Activated CD4-positive, alpha-beta memory T cell treated with anti-CD3 and anti-CD28 coated beads, Interleukin-2, amount 10 ng/mL, durations not matched to agents 7 days and 5 days (primary cell): ENCODE data around the gene GRK5. TPM values are rescaled to one million over a fixed set of nuclear protein-coding genes. Genes with fewer than 3 reads are reported as not detected.

Experiments used
- CTCF ChIA-PET: fragments of 350-600 bp; sonication (Branson Sonifier 250); formaldehyde crosslinking; loops from one replicate; lab custom pipeline; 2021; ENCODE audit warnings: antibody characterized with exemption, inconsistent platforms; lab: Charles Lee
- POLR2A ChIA-PET: fragments of 350-600 bp; sonication (Branson Sonifier 250); formaldehyde crosslinking; loops from one replicate; lab custom pipeline; 2021; ENCODE audit warnings: antibody characterized with exemption; lab: Charles Lee
- DNase-seq: peaks from one replicate; pipeline ENCODE4 v3.0.0-alpha.2; 2020
- H3K27ac Mint-ChIP-seq: one replicate; pipeline ENCODE4 v1.8.0; 2021; ENCODE audit warnings: mild to moderate bottlenecking, mixed read lengths
- H3K27me3 Mint-ChIP-seq: one replicate; pipeline ENCODE4 v1.8.0; 2021; ENCODE audit warnings: mixed read lengths
- H3K36me3 Mint-ChIP-seq: one replicate; pipeline ENCODE4 v1.8.0; 2021; ENCODE audit warnings: low read depth, mixed read lengths
- H3K4me1 Mint-ChIP-seq: one replicate; pipeline ENCODE4 v1.8.0; 2021; ENCODE audit warnings: mixed read lengths
- H3K4me3 Mint-ChIP-seq: one replicate; pipeline ENCODE4 v1.8.0; 2021; ENCODE audit warnings: mild to moderate bottlenecking, mixed read lengths
- H3K9me3 Mint-ChIP-seq: one replicate; pipeline ENCODE4 v1.8.0; 2021; ENCODE audit warnings: mixed read lengths
- total RNA-seq, 2 experiments: library from RNA; stranded (reverse); gene quantifications; one replicate each; pipeline ENCODE4 v1.2.3, GENCODE V29; 2021

GRK5 gene
- total RNA-seq, 2 experiments from 2014 or later = 29.8 to 30.6 TPM

DNA sequence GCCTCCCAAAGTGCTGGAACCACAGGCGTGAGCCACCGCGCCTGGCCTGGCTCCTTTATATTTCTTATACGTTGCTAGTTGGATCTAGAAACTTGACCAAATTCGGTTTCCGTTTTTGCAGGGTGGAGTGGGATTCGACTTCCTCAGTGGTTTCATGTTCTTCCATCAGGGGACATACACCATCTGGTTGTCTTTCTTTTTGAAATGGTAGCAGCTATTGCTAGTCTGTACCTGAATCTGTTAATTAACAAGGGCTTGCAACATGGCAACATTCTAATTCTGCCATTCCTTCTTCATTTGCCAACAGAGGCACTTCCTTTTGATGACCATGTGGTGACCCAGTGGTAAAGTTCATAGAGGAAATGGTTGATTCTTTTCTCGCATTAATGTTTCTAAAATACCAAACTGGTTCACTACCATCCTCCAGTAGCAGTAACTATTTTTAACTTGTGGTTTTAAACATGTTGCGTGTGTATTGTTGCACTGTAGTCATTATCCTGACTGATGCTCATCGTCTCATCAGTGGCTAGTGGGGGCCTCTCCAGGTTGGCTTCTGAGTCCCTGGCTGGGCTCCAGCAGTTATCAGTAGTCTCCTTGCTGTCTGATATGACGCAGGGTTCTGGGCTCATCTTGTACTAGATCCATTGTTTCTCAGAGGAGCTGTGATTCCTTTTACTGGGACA, 175.9 kb downstream of the GRK5 start:
- H3K27me3 Mint-ChIP-seq = no peaks in the 10 kb centered on the region
- POLR2A ChIA-PET = interaction anchor here (1.0 to 1.1 kb wide), 2 partner anchors 76 to 176 kb away, joined by 3 to 4 read pairs; partner anchors contain the start of gene GRK5
- H3K27ac Mint-ChIP-seq = peak overlapping the region; percentile 72

GRCh38 chr10:119384127-119384526, 176.8 kb downstream of the GRK5 start:
- Mint-ChIP-seq H3K27ac (peak overlapping the region; percentile 52), H3K27me3 (no peaks in the 10 kb centered on the region), H3K9me3 (peaks cover 5% of the 10 kb centered on the region), H3K4me1 (peaks cover 19% of the 10 kb centered on the region), H3K36me3 (peaks cover 64% of the 10 kb centered on the region), H3K4me3 (no peak overlapping the region)
- POLR2A ChIA-PET = interaction anchor here (1.1 kb wide), 1 partner anchor 177 kb away, joined by 4 read pairs; the partner anchor contains the start of gene GRK5
- CTCF ChIA-PET = interaction anchor here (1.5 kb wide), 1 partner anchor 185 kb away, joined by 3 read pairs; no protein-coding TSS in a partner anchor
- DNase-seq = no peak

More for the DNA sequence above, 175.9 kb downstream of the GRK5 start:
- Mint-ChIP-seq H3K4me1 (peaks cover 19% of the 10 kb centered on the region), H3K36me3 (peaks cover 61% of the 10 kb centered on the region), H3K9me3 (peaks cover 2% of the 10 kb centered on the region), H3K4me3 (no peak overlapping the region)
- CTCF ChIA-PET = interaction anchor here (0.7 to 1.5 kb wide), 3 partner anchors 76 to 184 kb away, joined by 3 read pairs; partner anchors contain the start of gene GRK5
- DNase-seq = no peak

DNA sequence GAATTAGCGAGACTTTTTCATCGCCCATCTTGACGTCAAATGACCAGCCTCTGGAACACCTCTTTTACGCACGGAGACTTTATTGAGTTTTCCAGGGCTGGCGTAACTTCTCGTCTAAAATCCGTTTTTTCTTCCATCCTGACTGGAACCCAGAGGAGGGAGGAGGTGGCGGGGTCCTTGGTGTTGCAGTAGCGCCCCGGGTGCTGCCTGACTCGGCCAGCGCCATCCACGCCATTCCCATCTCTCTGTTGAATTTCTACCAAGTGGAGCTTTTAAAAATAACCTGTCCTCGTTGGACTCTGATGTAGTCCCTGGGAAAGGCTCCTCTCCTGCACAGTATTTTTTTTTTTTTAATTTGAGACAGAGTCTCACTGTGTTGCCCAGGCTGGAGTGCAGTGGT, 179.3 kb downstream of the GRK5 start:
- no peak for DNase-seq
- Mint-ChIP-seq H3K4me1 (peaks cover 22% of the 10 kb centered on the region), H3K27ac (no peak overlapping the region), H3K36me3 (peaks cover 46% of the 10 kb centered on the region), H3K4me3 (no peak overlapping the region), H3K27me3 (no peaks in the 10 kb centered on the region), H3K9me3 (peaks cover 5% of the 10 kb centered on the region)
- CTCF ChIA-PET = no interaction called here
- POLR2A ChIA-PET = interaction anchor here (0.6 kb wide), 1 partner anchor 9 kb away, joined by 3 read pairs; no protein-coding TSS in a partner anchor

DNA sequence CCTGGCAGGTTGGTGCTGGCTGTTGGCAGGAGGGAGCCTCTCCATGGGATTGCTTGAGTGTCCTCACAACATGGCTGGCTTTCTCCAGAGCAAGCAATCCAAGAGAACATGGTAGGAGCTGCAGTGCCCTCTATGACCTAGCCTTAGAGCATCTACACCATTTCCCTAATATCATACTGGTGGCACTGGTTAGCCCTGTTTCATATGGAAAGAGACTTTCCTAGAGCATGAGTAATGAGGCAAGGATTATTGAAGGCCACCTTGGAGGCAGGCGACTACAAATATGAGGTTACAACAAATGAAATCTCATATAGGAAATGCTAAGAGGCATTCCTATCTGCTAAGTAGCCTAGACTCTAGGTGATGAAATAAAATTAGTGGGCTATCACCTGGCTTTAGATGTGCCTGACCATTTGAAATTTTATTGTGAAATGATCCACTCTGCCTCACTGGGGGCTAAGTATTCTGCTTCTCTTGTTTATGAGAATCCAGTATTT, 181.5 kb downstream of the GRK5 start:
- Mint-ChIP-seq H3K4me3 (no peak overlapping the region), H3K27ac (no peak overlapping the region), H3K4me1 (peaks cover 8% of the 10 kb centered on the region), H3K9me3 (peaks cover 5% of the 10 kb centered on the region), H3K36me3 (peaks cover 31% of the 10 kb centered on the region), H3K27me3 (no peaks in the 10 kb centered on the region)
- CTCF ChIA-PET = interaction anchor here (1.4 kb wide), 1 partner anchor 189 kb away, joined by 3 read pairs; no protein-coding TSS in a partner anchor
- DNase-seq = no peak
- POLR2A ChIA-PET = no interaction called here

DNA sequence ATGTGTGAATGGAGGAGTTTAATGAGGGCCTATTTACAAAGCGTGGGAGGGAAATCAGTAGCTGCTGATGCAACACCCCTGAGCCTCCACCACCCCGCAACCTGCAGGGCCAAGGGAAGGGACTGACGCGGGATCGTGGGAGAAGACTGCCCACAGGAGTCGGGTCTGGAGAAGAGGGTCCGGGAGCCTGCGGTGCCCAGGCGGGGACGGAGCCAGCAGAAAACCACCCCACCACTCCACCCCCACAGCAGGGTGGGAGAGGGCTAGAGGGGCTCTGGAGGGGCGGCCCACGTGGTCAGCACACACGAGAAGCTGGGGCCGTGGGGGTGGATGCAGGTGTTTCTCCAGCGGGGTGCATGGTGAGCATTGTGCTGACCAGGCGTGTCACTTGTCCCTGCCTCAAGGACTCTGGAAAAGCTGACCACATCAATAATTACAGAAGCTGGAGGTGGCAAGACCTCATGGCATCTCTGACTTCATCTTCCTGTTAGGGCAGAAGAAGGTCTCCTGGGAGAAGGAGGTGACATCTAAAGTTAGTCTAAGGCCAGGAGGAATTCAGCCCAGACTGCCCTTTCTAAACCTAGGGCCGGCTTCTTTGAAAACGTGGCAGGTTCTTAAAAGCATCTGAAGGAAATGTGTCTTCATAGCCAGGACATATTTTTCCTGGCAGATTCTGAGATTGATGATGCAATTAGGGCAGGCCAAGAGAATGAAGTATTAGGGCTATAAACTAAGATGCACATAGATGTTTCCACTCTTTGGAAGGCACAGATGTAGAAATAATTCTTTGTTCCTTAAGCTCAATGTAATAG, 184.3 kb downstream of the GRK5 start:
- no peak for DNase-seq
- peaks cover 2% of the 10 kb centered on the region for H3K9me3 Mint-ChIP-seq
- peaks cover 5% of the 10 kb centered on the region for H3K4me1 Mint-ChIP-seq
- H3K4me3 Mint-ChIP-seq = no peak overlapping the region
- H3K27ac Mint-ChIP-seq = no peak overlapping the region
- ChIA-PET CTCF (interaction anchor here (0.5 to 1.7 kb wide), 4 partner anchors 97 to 189 kb away, joined by 3 to 4 read pairs (median 4); no protein-coding TSS in a partner anchor), POLR2A (no interaction called here)
- no peaks in the 10 kb centered on the region for H3K27me3 Mint-ChIP-seq
- peaks cover 9% of the 10 kb centered on the region for H3K36me3 Mint-ChIP-seq

GRCh38 chr10:119393019-119393418, 185.6 kb downstream of the GRK5 start:
- DNase-seq = no peak
- ChIA-PET CTCF (interaction anchor here (0.9 to 1.7 kb wide), 2 partner anchors 23 to 184 kb away, joined by 3 to 4 read pairs; no protein-coding TSS in a partner anchor), POLR2A (no interaction called here)
- Mint-ChIP-seq H3K27me3 (no peaks in the 10 kb centered on the region), H3K4me1 (peaks cover 5% of the 10 kb centered on the region), H3K27ac (no peak overlapping the region), H3K9me3 (peaks cover 2% of the 10 kb centered on the region), H3K36me3 (peaks cover 3% of the 10 kb centered on the region), H3K4me3 (no peak overlapping the region)

DNA sequence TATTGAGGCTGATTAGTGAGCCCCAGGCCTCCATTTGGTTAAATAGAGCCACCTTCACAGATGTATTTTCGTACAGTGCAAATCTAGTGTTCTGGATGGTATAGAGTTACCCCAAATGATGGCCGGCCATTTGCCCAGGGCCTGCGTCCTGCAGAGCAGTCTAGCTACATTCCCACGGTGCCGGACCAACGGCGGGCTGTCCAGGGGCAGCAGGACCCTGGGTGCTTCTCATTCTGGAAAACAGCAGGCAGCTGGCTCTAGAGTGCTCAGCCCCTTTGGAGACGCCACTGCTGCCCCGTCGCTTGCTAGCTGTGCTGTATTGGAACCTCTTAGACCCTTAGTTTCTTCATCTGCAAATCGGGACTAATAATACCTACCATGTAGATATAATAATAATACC, 186.1 kb downstream of the GRK5 start:
- Mint-ChIP-seq H3K27ac (no peak overlapping the region), H3K4me3 (no peak overlapping the region), H3K4me1 (peaks cover 5% of the 10 kb centered on the region), H3K27me3 (no peaks in the 10 kb centered on the region), H3K36me3 (peaks cover 3% of the 10 kb centered on the region), H3K9me3 (peaks cover 2% of the 10 kb centered on the region)
- no peak for DNase-seq
- ChIA-PET POLR2A (no interaction called here), CTCF (interaction anchor here (0.9 to 1.7 kb wide), 2 partner anchors 23 to 184 kb away, joined by 3 to 4 read pairs; no protein-coding TSS in a partner anchor)

DNA sequence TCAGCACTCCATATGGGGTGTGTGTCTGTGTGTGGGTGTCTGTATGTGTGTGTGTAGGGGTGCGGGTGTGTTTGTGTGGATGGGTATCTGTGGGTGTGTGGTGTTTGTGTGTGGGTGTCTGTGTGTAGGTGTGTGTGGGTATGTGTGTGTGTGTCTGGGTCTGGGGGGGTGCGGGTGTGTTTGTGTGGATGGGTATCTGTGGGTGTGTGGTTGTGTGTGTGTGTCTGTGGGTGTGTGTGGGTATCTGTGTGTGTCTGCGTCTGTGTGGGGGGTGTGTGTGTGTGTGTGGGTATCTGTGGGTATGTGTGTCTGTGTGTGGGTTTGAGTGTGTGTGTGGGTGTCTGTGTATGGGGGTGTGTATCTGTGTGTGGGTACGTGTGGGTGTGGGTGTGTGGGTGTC, 186.5 kb downstream of the GRK5 start:
- Mint-ChIP-seq H3K4me3 (no peak overlapping the region), H3K27ac (no peak overlapping the region), H3K4me1 (peaks cover 5% of the 10 kb centered on the region), H3K36me3 (no peaks in the 10 kb centered on the region), H3K27me3 (no peaks in the 10 kb centered on the region), H3K9me3 (no peaks in the 10 kb centered on the region)
- ChIA-PET POLR2A (no interaction called here), CTCF (interaction anchor here (0.9 kb wide), 1 partner anchor 22 kb away, joined by 3 read pairs; no protein-coding TSS in a partner anchor)
- no peak for DNase-seq

- Mint-ChIP-seq H3K36me3 (no peaks in the 10 kb centered on the region), H3K27me3 (no peaks in the 10 kb centered on the region), H3K9me3 (no peaks in the 10 kb centered on the region), H3K4me1 (peaks cover 4% of the 10 kb centered on the region), H3K27ac (no peak overlapping the region), H3K4me3 (no peak overlapping the region)
- CTCF ChIA-PET = no interaction called here
- no peak for DNase-seq
- POLR2A ChIA-PET = interaction anchor here (0.5 kb wide), 1 partner anchor 8 kb away, joined by 3 read pairs; no protein-coding TSS in a partner anchor
Observed at GRCh38 chr10:119394657-119395279, 187.4 kb downstream of the GRK5 start.

- Mint-ChIP-seq H3K4me3 (no peak overlapping the region), H3K27me3 (no peaks in the 10 kb centered on the region), H3K4me1 (peaks cover 2% of the 10 kb centered on the region), H3K36me3 (no peaks in the 10 kb centered on the region), H3K27ac (no peak overlapping the region), H3K9me3 (no peaks in the 10 kb centered on the region)
- POLR2A ChIA-PET = interaction anchor here (0.5 kb wide), 1 partner anchor 9 kb away, joined by 3 read pairs; no protein-coding TSS in a partner anchor
- CTCF ChIA-PET = no interaction called here
- DNase-seq = no peak
Observed at GRCh38 chr10:119395280-119396007, 188.1 kb downstream of the GRK5 start.

GRCh38 chr10:119396008-119396708, 188.8 kb downstream of the GRK5 start:
- H3K4me3 Mint-ChIP-seq = no peak overlapping the region
- DNase-seq = no peak
- no peaks in the 10 kb centered on the region for H3K27me3 Mint-ChIP-seq
- H3K36me3 Mint-ChIP-seq = no peaks in the 10 kb centered on the region
- no peaks in the 10 kb centered on the region for H3K9me3 Mint-ChIP-seq
- peaks cover 2% of the 10 kb centered on the region for H3K4me1 Mint-ChIP-seq
- ChIA-PET POLR2A (interaction anchor here (1.0 kb wide), 1 partner anchor 231 kb away, joined by 3 read pairs; no protein-coding TSS in a partner anchor), CTCF (interaction anchor here (1.2 kb wide), 1 partner anchor 197 kb away, joined by 3 read pairs; no protein-coding TSS in a partner anchor)
- no peak overlapping the region for H3K27ac Mint-ChIP-seq
